Measurements from ENCODE around the gene RPL22L1.
"Not testable (repeated sequence)": the region's sequence is repeated elsewhere in the genome, so short reads cannot be mapped to it uniquely, and the experiment has no call there.

Gene RPL22L1

DNA sequence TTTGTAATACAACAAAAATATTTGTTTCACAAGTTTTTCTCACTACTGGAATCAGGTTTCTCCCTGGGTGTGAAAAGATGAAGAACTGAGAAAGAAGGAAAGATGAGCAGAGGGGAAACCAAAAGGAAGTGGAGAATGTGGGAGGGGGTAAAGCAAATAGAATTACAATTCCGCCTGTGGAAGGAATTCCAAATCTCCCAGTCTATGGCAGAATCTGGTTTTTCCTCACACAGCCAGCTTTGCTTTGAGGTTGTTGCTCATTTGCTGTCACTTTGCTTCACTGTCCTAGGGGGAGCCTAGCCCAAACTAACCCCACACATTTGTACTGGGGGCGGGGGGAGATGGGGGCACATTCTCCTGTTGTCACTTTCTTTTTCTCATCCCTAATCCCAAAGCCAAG lies 43.9 kb downstream of the RPL22L1 start:
- no peak for DNase-seq

DNA sequence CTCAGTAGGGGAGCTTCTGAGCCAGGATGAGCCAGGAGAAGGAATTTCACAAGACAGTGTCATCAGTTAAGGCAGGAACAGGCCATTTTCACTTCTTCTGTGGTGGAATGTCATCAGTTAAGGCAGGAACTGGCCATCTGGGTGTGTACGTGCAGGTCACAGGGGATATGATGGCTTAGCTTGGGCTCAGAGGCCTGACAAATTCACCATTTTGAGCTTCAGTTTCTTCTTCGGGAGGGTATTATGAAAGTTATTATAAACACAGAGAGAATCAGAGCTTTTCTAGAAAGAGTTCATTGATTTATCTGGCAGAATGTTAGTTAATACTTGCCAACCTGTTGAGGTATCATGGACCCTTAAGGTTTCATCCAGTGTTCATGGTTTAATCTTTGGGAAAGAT lies 46.4 kb downstream of the RPL22L1 start:
- not testable (repeated sequence) for DNase-seq

DNA sequence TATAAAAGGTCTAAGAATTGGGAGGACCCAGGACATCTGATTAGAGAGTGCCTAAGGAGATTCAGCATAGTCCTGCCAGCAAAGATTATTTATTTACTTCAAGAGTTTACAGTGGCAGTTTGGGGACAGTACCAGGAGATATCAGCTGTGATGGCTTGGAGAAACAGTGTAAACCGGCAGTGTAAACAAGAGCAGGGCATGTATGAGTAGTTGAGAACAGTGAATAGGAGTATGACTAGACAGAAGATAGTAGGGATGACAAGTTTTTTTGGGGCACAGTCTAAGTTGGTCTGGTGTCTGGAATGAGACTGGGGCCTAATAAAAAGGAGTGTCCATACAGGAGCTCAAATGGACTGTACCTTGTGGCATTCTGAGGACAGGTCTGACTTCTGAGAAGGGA lies 51.7 kb downstream of the RPL22L1 start:
- not testable (repeated sequence) for DNase-seq

DNA sequence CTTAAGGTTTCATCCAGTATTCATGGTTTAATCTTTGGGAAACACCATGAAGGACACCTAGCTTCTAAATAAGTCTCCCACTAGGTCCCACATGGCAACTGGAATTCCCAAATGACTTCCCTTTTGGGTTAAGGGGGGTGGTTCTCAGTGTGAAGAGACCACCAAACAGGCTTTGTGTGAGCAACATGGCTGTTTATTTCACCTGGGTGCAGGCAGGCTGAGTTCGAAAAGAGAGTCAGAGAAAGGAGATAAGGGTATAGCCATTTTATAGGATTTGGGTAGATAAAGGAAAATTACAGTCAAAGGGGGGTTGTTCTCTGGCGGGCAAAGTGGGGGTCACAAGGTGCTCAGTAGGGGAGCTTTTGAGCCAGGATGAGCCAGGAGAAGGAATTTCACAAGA lies 52.5 kb downstream of the RPL22L1 start:
- not testable (repeated sequence) for DNase-seq

DNA sequence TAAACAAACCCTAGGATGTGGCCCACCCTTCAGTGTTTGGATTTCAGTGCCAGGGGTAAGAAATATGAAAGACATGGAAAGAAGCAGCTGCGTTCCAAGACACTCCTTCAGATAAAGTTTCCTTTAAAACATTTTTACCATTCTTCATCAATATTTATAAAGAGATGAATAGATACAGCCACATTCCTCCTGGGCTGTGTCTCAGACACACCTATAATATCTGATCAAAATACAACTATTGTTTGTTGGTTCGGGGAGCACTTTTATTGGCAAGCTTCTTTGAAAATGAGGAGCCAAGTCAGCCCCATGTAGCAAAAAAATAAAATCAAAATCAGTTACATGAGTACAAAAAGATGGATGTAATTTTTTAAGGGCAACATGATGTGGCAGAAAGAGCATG lies 53.2 kb downstream of the RPL22L1 start:
- no peak for DNase-seq

DNA sequence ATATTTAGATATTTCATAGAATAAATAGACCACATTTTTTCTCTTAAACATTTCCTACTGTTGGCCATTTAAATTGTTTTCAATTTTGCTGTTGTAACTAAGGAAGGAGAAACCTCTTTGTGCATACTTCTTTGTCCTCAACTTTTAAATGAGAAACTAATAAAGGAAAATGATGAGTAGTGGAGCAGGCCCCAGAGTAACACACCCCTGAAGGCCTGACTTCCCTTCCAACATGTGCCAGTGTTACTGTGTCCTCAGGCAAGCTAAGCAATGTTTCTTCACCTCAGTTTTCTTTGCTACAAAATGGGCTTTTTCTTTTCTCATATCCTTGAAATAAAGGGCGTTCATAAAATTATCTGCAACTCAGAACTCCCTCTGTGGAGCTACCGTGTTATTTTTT lies 53.7 kb downstream of the RPL22L1 start:
- no peak for DNase-seq

DNA sequence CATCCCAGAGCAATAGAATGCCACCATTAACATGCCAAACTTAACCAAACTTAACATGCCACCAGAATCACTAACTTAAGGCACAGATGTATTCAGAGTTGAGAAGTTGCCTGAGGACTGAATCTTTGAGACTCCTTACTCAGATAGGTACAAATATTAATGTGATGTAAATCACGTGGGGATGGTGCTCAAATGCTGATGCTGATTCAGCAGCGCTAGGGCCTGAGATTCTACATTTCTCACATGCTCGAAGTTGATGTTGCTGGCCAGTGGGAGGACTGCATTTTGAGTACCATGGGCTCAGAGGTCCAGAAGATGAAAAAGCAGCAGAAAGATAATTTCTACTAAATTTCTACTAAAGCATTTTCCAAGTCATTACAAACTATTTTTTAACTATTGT lies 54.1 kb downstream of the RPL22L1 start:
- no peak for DNase-seq

DNA sequence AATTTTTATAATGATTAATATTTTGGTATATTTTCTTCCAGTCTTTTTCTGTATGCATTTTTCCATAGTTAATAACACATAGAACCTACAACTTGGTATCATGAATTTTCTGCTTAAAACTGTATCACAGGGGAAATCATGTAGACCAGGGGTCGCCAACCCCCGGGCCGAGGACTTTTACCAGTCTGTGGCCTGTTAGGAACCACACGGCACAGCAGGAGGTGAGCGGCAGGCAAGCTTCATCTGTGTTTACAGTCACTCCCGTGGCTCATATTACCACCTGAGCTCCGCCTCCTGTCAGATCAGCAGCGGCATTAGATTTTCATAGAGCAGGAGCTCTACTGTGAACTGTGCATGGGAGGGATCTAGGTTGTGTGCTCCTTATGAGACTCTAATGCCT lies 54.7 kb downstream of the RPL22L1 start:
- DNase-seq: no peak
